Occipital lobe (tissue), 3 donors: Measurements from ENCODE around the gene CYP3A7. TPM values are rescaled to one million over a fixed set of nuclear protein-coding genes. Genes with fewer than 3 reads are reported as not detected.
"Not testable (repeated sequence)": the region's sequence is repeated elsewhere in the genome, so short reads cannot be mapped to it uniquely, and the experiment has no call there.

Source experiments
- DNase-seq: peaks from one replicate; lab custom pipeline; 2025; lab: John Stamatoyannopoulos, UW
- small RNA-seq: library from RNA; depleted of rRNA; stranded (forward); fragments of <200 nt; gene quantifications from one replicate; pipeline ENCODE3, GENCODE V24; 2014
- total RNA-seq: library from RNA; depleted of rRNA; stranded (reverse); fragments of >200 nt; gene quantifications from one replicate; pipeline ENCODE4 v1.2.3, GENCODE V29; 2014

The CYP3A7 gene
- total RNA-seq, 1 donor from 2014 or later: not detected

DNA sequence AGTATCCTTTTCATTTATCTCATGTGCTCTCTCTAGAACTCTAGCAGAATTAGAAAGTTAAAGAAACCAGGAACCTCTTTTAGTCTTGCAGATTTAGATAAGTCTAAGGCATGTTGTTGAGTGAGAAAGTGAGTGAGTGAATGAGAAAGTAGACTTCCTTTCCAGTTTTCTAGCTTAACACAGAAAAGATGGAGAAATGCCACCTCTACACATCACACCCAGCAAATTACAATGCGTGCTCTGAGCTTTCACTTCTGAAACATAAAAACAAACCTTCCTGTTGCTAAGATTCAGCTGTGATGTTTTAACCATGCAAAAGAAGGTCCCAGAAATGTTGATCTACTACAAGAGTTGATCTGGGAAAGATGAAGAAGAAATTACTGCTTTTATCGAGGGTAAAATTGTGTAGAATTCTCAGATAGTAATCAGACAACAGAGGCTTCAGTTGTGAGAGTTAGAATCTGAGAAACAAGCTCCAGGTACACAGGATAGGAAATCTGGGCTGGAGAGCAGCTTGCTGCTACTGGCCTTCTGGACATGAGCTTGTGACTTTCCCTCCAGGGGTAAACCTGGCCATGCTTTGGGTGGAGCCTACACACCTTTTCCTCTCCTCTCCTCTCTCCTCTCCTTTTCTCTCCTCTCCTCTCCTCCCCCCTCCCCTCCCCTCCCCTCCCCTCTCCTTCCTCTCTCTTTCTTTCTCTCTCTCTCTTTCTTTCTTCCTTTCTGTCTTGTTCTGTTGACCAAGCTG, 59.8 kb downstream of the CYP3A7 start:
- no peak for DNase-seq

DNA sequence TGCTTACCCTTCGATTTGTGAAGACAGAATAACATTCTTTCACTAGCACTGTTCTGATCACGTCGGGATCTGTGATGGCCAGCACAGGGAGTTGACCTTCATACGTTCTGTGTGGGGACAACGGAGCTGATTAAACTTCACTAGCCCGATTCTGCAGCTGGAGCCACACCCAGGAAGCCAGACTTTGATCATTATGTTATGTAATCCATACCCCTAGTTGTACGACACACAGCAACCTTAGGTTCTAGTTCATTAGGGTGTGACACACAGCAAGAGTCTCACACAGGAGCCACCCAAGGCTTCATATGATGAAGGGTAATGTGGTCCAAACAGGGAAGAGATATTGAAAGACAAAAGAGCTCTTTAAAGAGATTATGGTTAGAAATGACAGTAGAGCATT, 62.4 kb downstream of the CYP3A7 start:
- no peak for DNase-seq

DNA sequence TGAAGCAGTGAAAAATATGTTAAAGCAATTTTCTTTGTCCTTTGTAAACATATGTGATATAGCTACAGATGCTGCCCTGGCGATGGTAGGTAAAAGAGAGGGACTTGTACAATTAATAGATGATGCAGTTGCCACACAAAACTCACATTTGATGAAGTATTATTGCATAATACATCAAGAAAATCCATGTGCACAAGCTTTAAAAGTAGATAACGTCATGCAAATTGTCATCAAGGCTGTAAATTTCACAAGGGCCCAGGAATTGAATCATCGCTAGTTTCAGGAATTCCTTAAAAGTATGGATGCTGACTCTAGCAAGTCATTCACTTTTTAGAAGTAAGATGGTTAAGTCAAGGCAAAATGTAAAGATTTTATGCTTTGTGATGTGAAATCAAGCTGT, 65.2 kb downstream of the CYP3A7 start:
- no peak for DNase-seq

DNA sequence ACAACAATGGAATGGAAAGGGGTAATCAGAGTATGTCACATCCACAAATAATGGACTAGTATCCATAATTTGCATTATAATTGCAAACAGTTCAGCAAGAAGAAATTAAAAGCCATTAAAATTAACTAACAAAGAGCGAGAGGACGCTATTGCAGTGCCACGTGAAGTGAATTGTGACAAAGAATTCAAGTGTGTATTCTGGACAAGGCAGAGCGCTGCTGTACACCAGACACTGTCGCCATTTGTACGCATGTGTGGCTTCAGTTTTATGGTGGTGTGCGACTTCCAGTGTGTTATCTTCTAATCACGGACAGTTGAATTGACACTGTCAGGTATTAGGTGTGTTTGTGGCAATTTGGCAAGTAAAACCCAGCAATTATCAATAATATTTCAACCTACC, 66.5 kb downstream of the CYP3A7 start:
- DNase-seq: no peak

DNA sequence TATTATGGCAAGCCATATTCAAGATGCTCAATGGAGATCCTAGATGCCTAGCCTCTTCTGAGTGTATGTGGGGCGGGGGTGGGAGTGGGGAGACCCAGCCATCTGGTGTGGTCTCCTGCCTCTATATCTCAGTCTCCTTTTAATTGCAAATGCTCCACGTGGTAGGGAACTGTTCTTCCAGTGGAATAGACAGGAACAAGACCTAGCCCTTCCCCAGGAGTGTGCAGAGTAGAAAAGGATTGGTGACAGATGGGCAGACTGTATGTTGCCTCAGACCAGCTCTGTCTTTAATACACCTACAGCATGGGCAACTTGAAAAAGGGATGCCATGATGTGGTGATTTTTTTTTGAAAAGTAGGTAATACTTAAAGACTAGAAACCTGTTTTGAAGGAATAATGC, 67.8 kb downstream of the CYP3A7 start:
- DNase-seq: no peak

DNA sequence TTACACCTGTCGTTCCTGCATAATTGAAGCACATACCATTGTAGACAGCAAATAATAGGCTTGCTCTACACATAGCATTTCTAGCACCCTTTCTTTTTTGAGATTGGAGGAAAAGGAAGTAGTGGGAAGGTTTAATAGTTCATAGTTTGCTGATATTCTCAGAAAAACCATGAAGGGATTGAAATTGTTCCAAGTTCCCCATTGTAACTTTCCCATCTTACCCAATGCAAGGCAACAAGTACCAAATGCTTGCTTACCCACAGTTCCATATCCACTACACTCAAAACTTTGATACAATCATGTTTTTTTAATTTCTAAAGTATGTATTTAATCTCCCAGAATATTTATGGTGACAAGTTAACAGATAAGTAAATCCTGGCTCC, 69.0 kb downstream of the CYP3A7 start:
- no peak for DNase-seq

DNA sequence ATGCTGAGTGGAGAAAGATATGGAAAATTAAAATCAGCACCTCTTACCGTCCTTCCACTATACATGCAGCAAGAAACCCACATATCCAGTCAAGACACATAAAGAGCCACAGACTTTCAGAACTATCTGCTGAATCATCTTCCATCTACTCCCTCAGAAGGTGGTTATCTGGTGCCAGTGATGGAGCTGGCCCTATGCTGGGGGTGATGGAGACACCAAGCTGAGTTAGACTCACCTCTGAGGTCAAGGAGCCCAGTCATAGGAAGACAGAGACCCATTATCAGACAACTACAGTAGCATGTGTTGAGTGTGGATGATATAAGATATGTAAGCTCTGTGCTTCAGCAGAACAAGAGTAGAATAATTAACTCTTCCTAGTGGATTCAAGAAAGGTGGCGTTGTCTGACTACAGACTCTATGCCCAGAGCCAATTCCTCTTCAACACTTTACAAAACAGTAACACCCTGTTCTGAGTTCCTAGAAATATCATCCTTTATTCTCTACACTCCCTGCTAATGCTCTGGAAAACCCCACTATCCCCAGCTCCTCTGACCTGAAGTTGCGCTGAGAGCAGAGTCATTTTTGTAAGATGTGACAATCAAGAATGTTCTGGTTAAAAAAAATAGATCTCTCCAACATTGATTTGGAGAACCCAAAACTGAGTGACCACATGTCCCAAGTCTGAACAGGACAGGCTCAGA, 69.5 kb downstream of the CYP3A7 start:
- DNase-seq: no peak

DNA sequence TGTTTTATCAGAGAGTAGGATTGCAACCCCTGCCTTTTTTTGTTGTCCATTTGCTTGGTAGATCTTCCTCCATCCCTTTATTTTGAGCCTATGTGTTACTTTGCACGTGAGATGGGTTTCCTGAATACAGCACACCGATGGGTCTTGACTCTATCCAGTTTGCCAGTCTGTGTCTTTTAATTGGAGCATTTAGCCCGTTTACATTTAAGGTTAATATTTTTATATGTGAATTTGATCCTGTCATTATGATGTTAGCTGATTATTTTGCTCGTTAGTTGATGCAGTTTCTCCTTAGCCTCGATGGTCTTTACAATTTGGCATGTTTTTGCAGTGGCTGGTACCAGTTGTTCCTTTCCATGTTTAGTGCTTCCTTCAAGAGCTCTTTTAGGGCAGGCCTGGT, 77.1 kb downstream of the CYP3A7 start:
- not testable (repeated sequence) for DNase-seq

Small RNAs within 50 kb of the gene (small RNA-seq; reads per million reads assigned to genes)
- gene CYP3A51P (not detected), gene CYP3A7-CYP3A51P (not detected)

Other genes with a start within 250 kb of the CYP3A7 start
- gene ZNF394, start 234.9 kb downstream of the CYP3A7 start, total RNA-seq: 36.3 TPM
- 19.8 TPM for gene ZKSCAN5, start 230.5 kb downstream of the CYP3A7 start, total RNA-seq
- gene FAM200A, start 183.1 kb downstream of the CYP3A7 start, total RNA-seq: 18.9 TPM
- 79.1 TPM for gene ZNF655, start 176.6 kb downstream of the CYP3A7 start, total RNA-seq
- gene TMEM225B, start 136.9 kb downstream of the CYP3A7 start, total RNA-seq: not detected
- gene ZSCAN25, start 118.2 kb downstream of the CYP3A7 start, total RNA-seq: 18.4 TPM
- 1.6 TPM for gene CYP3A5, start 55.2 kb downstream of the CYP3A7 start, total RNA-seq
- not detected for gene CYP3A4, start 49.0 kb upstream of the CYP3A7 start, total RNA-seq
- gene CYP3A43, start 92.8 kb upstream of the CYP3A7 start, total RNA-seq: 0.78 TPM
- gene OR2AE1, start 141.8 kb upstream of the CYP3A7 start, total RNA-seq: not detected
- gene TRIM4, start 184.3 kb upstream of the CYP3A7 start, total RNA-seq: 9.0 TPM
- gene GJC3, start 194.4 kb upstream of the CYP3A7 start, total RNA-seq: 0.47 TPM
- not detected for gene AZGP1, start 240.8 kb upstream of the CYP3A7 start, total RNA-seq